ENCODE results near the gene SLC16A8. TPM values are rescaled to one million over a fixed set of nuclear protein-coding genes. Genes with fewer than 3 reads are reported as not detected.

Gene SLC16A8
- total RNA-seq, 3 donors from 2014 or later (not counting 1 experiment from before 2014, with no cell fraction given), result 1.0 TPM; not detected in 2

DNA sequence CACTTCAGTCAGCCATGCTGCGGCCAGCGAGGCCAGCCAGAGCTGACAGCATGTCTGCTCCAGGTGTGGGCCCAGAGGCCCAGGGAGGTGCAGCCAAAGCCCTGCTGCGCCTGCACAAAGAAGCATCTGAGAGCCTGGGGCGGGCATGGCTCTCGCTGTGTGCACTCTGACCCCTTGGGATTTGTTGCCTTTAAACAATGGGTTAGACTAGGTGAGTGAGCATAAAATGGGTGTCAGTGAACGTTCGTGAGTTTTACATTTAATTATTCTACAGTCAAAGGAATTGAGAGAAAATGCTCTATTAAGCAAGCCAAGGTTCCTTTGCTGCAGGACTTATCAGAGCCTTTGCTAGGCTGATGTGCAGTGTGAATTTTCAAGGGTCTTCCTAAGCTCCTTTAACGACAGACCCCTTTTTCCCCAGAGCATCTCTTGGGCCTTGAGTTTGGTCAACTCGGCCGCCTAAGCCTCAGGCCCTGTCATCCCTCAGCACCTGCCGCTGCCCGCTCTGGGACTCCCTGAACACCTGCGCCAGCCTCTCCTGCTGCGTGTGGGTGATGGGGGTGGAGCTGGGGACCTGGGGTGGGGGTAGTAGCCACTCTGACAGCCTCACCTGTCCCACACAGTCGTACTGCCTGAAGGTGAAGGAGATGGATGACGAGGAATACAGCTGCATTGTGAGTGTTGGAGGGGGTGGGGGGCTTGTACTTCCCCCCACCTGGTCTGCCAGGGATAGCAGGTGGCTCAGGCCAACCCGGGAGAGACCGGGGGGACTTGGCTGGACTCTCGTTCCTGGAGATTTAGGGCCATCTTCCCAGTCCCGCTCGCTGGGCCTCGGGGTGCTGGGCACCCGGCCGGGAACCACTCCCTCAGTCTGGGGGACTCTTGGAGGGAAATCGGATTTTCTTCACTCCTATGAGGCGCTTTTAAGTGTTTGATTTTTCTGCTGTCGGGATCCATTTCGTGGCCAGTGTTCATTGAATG, 10.5 kb downstream of the SLC16A8 start:
- H3K36me3 ChIP-seq (ENCODE audit: control insufficient read depth, insufficient read depth, low read length), result peaks cover 35% of the 10 kb centered on the region
- H3K4me3 Mint-ChIP-seq, result no peak overlapping the region
- H3K9me3 ChIP-seq (ENCODE audit: control insufficient read depth, insufficient read depth, low read length), result no peaks in the 10 kb centered on the region
- 98% methylated on average over 28 of the region's 28 CpGs for WGBS (ENCODE audit: insufficient coverage)
- TF ChIP-seq, protein P1, sequence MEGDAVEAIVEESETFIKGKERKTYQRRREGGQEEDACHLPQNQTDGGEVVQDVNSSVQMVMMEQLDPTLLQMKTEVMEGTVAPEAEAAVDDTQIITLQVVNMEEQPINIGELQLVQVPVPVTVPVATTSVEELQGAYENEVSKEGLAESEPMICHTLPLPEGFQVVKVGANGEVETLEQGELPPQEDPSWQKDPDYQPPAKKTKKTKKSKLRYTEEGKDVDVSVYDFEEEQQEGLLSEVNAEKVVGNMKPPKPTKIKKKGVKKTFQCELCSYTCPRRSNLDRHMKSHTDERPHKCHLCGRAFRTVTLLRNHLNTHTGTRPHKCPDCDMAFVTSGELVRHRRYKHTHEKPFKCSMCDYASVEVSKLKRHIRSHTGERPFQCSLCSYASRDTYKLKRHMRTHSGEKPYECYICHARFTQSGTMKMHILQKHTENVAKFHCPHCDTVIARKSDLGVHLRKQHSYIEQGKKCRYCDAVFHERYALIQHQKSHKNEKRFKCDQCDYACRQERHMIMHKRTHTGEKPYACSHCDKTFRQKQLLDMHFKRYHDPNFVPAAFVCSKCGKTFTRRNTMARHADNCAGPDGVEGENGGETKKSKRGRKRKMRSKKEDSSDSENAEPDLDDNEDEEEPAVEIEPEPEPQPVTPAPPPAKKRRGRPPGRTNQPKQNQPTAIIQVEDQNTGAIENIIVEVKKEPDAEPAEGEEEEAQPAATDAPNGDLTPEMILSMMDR (IDR thresholded peaks at IDR 0.05), result no peak
- H3K4me1 Mint-ChIP-seq, result no peaks in the 10 kb centered on the region
- ATAC-seq, result no peak
- no peak overlapping the region for H3K27ac ChIP-seq (ENCODE audit: low read length)
- H3K4me3 ChIP-seq (ENCODE audit: low read length), result no peak overlapping the region
- H3K27me3 Mint-ChIP-seq (ENCODE audit: low read depth in 2 of 2), result no peaks in the 10 kb centered on the region
- intact Hi-C loops (cut with micrococcal nuclease), result no loop called here
- no peaks in the 10 kb centered on the region for H3K4me1 ChIP-seq (ENCODE audit: control insufficient read depth, insufficient read depth, low read length)
- H3K36me3 Mint-ChIP-seq, result no peaks in the 10 kb centered on the region
- no peaks in the 10 kb centered on the region for H3K27me3 ChIP-seq (ENCODE audit: control insufficient read depth, insufficient read depth, low read length)
- no peak for DNase-seq
- H3K27ac Mint-ChIP-seq, result no peak overlapping the region
- H3K9me3 Mint-ChIP-seq, result no peaks in the 10 kb centered on the region

DNA sequence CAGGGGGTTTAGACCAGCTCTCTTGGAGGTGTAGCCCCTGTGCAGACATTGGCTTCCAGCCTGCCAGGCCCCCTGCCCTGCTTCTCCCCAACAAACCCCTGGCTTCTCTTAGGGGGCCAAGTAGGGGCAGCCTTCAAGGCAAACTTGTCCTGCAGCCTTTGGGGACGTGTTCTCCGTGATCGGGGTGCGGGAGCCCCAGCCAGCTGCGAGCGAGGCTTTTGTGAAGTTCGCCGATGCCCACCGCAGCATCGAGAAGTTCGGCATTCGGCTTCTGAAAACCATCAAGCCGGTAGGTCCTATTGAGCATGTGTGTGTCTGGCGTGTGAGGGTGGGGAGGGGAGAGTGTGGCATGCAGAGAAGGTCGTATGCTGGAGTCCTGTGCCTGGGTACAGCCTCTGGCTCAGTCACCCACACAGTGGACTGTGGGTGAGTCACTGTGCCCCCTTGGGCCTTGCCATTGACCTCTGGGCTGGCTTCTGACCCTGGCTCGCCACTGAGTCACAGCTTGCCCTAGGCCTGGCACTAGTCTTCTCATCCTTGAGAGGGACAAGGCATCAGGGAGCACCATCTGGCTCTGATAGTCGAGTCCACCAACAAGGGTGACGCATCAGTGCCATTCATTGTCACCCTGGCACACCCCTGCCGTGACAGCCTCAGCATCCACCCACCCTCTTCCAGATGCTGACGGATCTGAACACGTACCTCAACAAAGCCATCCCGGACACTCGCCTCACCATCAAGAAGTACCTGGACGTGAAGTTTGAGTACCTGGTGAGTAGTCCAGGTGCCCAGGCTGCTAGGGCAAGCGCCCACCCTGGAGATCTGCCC, 11.4 kb downstream of the SLC16A8 start:
- WGBS (ENCODE audit: insufficient coverage), result 96% methylated on average over 25 of the region's 25 CpGs
- Histone ChIP-seq H3K4me3 (ENCODE audit: low read length) (no peak overlapping the region), H3K9me3 (ENCODE audit: control insufficient read depth, insufficient read depth, low read length) (no peaks in the 10 kb centered on the region), H3K27ac (ENCODE audit: low read length) (no peak overlapping the region), H3K27me3 (ENCODE audit: control insufficient read depth, insufficient read depth, low read length) (no peaks in the 10 kb centered on the region), H3K36me3 (ENCODE audit: control insufficient read depth, insufficient read depth, low read length) (peaks cover 43% of the 10 kb centered on the region), H3K4me1 (ENCODE audit: control insufficient read depth, insufficient read depth, low read length) (no peaks in the 10 kb centered on the region)
- H3K4me3 Mint-ChIP-seq, result no peak overlapping the region
- H3K36me3 Mint-ChIP-seq, result no peaks in the 10 kb centered on the region
- no peak overlapping the region for H3K27ac Mint-ChIP-seq
- intact Hi-C loops (cut with micrococcal nuclease), result no loop called here
- ATAC-seq (no peak), DNase-seq (no peak)
- no peaks in the 10 kb centered on the region for H3K27me3 Mint-ChIP-seq (ENCODE audit: low read depth in 2 of 2)
- H3K9me3 Mint-ChIP-seq, result no peaks in the 10 kb centered on the region
- TF ChIP-seq, protein P1 (IDR thresholded peaks at IDR 0.05), result no peak
- no peaks in the 10 kb centered on the region for H3K4me1 Mint-ChIP-seq

DNA sequence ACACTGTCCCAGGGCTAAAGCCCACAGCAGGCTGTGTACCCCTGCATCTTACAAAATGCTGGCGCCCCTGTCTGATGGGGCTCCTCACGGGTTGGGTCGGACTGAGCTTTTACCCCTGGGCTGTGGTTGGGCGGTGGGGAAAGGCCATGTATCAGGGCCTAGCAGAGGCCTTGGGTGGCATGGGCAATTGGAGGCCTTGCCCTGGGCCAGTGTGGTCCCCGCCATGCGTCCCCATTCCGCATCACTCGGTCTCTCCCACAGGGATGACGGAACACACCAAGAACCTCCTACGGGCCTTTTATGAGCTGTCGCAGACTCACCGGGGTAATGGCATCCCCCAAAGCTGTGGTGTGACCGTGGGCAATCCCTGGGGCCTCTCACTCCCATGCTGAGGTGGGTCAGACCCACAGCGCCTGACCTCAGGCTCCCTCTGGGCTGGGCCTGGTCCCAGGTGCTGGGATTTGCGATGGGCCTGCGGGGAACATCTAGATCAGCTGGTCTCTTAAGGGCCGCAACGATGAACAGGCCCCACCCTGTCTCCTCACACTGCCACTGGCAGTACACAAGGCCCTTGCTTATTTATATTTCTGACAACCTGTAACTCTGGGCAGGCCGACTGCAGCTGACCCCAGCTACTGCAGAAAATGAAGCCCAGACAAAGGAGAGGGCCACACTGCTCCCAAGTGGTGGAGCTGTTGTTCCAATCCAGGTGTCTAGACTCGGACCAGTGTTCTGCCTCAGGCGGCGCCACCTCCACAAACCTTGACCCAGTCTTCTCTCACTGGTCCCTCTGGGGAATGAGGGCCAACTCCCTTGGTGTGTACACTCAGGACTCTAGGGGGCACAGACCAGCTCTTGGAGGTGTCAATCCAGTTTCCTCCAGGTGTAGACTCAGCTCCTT, 12.3 kb downstream of the SLC16A8 start:
- H3K36me3 ChIP-seq (ENCODE audit: control insufficient read depth, insufficient read depth, low read length), result peaks cover 47% of the 10 kb centered on the region
- Mint-ChIP-seq H3K9me3 (no peaks in the 10 kb centered on the region), H3K36me3 (no peaks in the 10 kb centered on the region), H3K4me1 (no peaks in the 10 kb centered on the region), H3K27ac (no peak overlapping the region), H3K27me3 (ENCODE audit: low read depth in 2 of 2) (no peaks in the 10 kb centered on the region), H3K4me3 (no peak overlapping the region)
- H3K4me3 ChIP-seq (ENCODE audit: low read length), result no peak overlapping the region
- 95% methylated on average over 22 of the region's 22 CpGs for WGBS (ENCODE audit: insufficient coverage)
- H3K27me3 ChIP-seq (ENCODE audit: control insufficient read depth, insufficient read depth, low read length), result no peaks in the 10 kb centered on the region
- intact Hi-C loops (cut with micrococcal nuclease), result no loop called here
- DNase-seq (no peak), ATAC-seq (no peak)
- H3K27ac ChIP-seq (ENCODE audit: low read length), result no peak overlapping the region
- no peaks in the 10 kb centered on the region for H3K4me1 ChIP-seq (ENCODE audit: control insufficient read depth, insufficient read depth, low read length)
- H3K9me3 ChIP-seq (ENCODE audit: control insufficient read depth, insufficient read depth, low read length), result no peaks in the 10 kb centered on the region
- TF ChIP-seq, protein P1 (IDR thresholded peaks at IDR 0.05), result no peak
